HFF-Myc (cell line): ENCODE measurements around the gene PDGFRB.

ENCODE experiments used
- DNase-seq: peaks from one replicate; pipeline ENCODE4 v3.0.0-alpha.2; 2011; ENCODE audit warnings: low read depth; ENCODE audit errors: extremely low read depth
- H3K4me3 ChIP-seq: replicated peaks from 2 replicates; pipeline ENCODE4 v1.5.1; 2011; ENCODE audit warnings: low read depth, mild to moderate bottlenecking, control low read depth, low read length
- CTCF ChIP-seq: IDR thresholded peaks from 2 replicates; pipeline ENCODE4 v1.5.1; 2012; ENCODE audit warnings: mild to moderate bottlenecking, low read depth, low read length, control low read depth; ENCODE audit errors: missing control alignments

Gene PDGFRB

GRCh38 chr5:150148117-150148927 lies 7.3 kb downstream of the PDGFRB start:
- no peak for TF ChIP-seq CTCF
- DNase-seq = no peak
- H3K4me3 ChIP-seq = no peak overlapping the region

- TF ChIP-seq CTCF = no peak
- no peak for DNase-seq
- no peak overlapping the region for H3K4me3 ChIP-seq
These were observed 8.0 kb downstream of the PDGFRB start for GRCh38 chr5:150147670-150148069.

GRCh38 chr5:150146862-150147601 lies 8.6 kb downstream of the PDGFRB start:
- no peak for TF ChIP-seq CTCF
- H3K4me3 ChIP-seq = no peak overlapping the region
- DNase-seq = no peak

- no peak for TF ChIP-seq CTCF
- DNase-seq = no peak
- H3K4me3 ChIP-seq = no peak overlapping the region
These were observed 9.4 kb downstream of the PDGFRB start for GRCh38 chr5:150146235-150146634.

GRCh38 chr5:150144879-150145278 lies 10.8 kb downstream of the PDGFRB start:
- TF ChIP-seq CTCF = no peak
- DNase-seq = no peak
- H3K4me3 ChIP-seq = no peak overlapping the region

- no peak for DNase-seq
- TF ChIP-seq CTCF = no peak
- peak overlapping the region; percentile 13 for H3K4me3 ChIP-seq
These were observed 11.3 kb downstream of the PDGFRB start for GRCh38 chr5:150144246-150144801.
